GM18909 (cell line): ENCODE data around the gene KIR2DL3.
"Not testable (repeated sequence)": the region's sequence is repeated elsewhere in the genome, so short reads cannot be mapped to it uniquely, and the experiment has no call there.

Experiments
- ATAC-seq: cut with Tn5 transposase; IDR thresholded peaks from one replicate; pipeline ENCODE4 v1.9.1; 2021; ENCODE audit warnings: mild to moderate bottlenecking; ENCODE audit not compliant: unreplicated experiment, poor library complexity

The KIR2DL3 gene

DNA sequence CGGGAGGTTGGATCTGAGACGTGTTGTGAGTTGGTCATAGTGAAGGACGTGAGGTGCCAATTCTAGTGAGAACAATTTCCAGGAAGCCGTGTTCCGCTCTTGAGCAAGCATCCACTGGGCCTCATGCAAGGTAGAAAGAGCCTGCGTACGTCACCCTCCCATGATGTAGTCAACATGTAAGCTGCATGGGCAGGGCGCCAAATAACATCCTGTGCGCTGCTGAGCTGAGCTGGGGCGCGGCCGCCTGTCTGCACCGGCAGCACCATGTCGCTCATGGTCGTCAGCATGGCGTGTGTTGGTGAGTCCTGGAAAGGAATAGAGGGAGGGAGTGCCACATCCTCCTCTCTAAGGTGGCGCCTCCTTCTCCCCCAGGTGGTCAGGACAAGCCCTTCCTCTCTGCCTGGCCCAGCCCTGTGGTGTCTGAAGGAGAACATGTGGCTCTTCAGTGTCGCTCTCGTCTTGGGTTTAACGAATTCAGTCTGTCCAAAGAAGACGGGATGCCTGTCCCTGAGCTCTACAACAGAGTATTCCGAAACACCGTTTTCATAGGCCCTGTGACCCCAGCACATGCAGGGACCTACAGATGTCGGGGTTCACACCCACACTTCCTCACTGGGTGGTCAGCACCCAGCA is 47.9 kb downstream of the KIR2DL3 start:
- ATAC-seq, result not testable (repeated sequence)

DNA sequence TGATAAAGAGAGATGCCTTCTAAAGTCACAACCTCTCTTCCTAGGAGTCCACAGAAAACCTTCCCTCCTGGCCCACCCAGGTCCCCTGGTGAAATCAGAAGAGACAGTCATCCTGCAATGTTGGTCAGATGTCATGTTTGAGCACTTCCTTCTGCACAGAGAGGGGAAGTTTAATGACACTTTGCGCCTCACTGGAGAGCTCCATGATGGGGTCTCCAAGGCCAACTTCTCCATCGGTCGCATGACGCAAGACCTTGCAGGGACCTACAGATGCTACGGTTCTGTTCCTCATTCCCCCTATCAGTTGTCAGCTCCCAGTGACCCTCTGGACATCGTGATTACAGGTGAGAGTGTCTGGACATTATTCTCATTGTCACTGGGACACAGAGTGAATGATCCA is 49.8 kb downstream of the KIR2DL3 start:
- ATAC-seq, result not testable (repeated sequence)

DNA sequence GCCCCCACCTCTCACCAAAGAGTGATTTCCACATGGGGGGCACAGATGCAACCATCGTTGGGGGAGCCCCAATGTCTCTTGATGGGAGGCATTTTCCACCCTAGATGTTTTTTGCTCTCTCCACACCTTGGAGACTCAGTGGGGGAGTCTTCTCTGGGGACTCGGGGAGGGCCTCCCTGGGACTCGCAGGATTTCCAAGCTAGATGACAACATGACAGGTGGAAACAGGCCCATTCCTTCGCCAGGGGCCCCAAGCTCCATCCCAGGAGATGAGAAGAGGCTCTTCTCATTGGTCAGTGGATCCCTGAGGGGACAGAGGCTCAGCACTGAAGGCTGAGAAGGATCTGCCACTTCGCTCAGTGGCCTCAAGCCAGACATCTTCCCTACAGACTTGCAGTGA is 52.4 kb downstream of the KIR2DL3 start:
- ATAC-seq, result no peak

DNA sequence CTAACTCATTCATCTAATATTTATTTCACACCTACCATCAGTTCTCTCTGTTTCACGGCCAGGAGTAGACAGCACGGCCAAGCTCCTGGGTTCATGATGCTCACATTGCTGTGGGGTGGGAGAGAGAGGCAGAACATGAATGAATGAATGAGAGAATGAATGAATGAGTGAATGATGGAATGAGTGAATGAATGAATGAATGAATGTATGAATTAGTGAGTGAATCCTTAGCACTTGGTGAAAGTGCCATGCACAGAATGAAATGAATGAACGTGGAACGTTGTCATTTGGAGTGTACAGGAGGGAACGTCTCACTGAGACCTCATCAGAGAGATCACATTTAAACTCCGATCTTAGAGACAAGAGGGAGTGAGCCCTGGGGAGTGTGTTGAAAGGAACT is 53.2 kb downstream of the KIR2DL3 start:
- ATAC-seq, result no peak

DNA sequence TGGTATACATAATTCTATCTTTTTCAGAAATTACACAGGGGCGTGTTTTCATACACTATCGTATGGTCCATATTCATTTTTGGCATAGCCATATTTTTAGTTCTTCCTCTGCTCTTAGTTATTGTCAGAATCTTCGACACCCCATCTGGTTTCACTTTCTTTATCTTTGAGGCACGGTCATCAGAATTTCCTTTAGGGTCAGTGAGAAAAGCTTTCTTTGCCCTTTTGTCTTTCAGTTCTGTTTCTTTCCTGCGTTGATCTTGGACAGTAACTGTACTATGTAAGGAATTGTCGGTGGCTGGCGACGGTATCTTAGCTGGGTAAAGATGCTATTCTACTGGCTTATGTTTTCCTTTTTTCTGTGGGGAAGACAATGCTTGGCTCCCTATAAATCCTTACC is 54.5 kb downstream of the KIR2DL3 start:
- ATAC-seq, result no peak

DNA sequence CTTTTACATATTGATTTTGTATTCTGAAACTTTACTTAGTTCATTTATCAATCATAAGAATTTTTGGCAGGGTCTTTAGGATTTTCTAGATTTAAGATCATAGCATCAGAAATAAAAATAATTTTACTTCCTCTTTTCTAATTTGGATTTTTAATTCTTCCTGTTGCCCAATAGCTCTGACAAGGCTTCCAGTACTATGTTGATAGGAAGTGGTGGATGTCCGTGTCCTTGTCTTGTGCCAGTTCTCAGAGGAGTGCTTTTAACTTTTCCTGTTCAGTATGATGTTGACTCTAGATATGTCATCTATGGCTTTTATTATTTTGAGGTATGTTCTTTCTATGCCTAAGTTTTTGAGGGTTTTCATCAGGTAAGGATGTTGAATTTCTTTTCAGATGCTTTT is 57.4 kb downstream of the KIR2DL3 start:
- no peak for ATAC-seq
